Panc1 (cell line): ENCODE data around the gene SBF2. TPM values are rescaled to one million over a fixed set of nuclear protein-coding genes. Genes with fewer than 3 reads are reported as not detected.

Experiments
- ATAC-seq: fragments of 200-7000 bp; cut with Tn5 transposase; 2 replicates; pipeline ENCODE4 v1.9.1; 2020; ENCODE audit warnings: mild to moderate bottlenecking, moderate library complexity
- BruUV-seq: library from RNA; stranded (reverse); fragments of 400-500 nt; replicated peaks from 2 replicates; lab custom pipeline; 2021; lab: Mats Ljungman, UMichigan
- CTCF ChIA-PET: fragments of 300-600 bp; sonication (Branson Sonifier 250); formaldehyde crosslinking; loops from one replicate; lab custom pipeline; 2022; ENCODE audit warnings: antibody characterized with exemption; lab: Charles Lee
- POLR2A ChIA-PET: fragments of 300-600 bp; sonication (Branson Sonifier 250); formaldehyde crosslinking; loops from one replicate; lab custom pipeline; 2022; ENCODE audit warnings: antibody characterized with exemption; lab: Charles Lee
- DNase-seq: peaks from one replicate; pipeline ENCODE4 v3.0.0-alpha.2; 2010; ENCODE audit warnings: low read depth, low spot score
- H3K27ac ChIP-seq: 2 replicates; pipeline ENCODE4 v1.5.1; 2011; ENCODE audit warnings: mild to moderate bottlenecking, low read length, inconsistent platforms
- H3K27me3 ChIP-seq: fragments of 200-500 bp; sonication (Bioruptor generic); 2 replicates; pipeline ENCODE4 v1.6.0; 2014; ENCODE audit warnings: low read length, inconsistent platforms; ENCODE audit not compliant: control insufficient read depth, insufficient read depth
- H3K36me3 ChIP-seq: fragments of 200-500 bp; sonication (Bioruptor generic); 2 replicates; pipeline ENCODE4 v1.5.1; 2014; ENCODE audit warnings: inconsistent platforms, mild to moderate bottlenecking, low read length, moderate library complexity; ENCODE audit not compliant: control insufficient read depth, insufficient read depth
- H3K4me1 ChIP-seq: 2 replicates; pipeline ENCODE4 v1.5.1; 2011; ENCODE audit warnings: inconsistent platforms, mild to moderate bottlenecking, low read length, moderate library complexity; ENCODE audit not compliant: control insufficient read depth, insufficient read depth
- H3K4me3 ChIP-seq, 2 experiments: 2 replicates each; pipeline ENCODE4 v1.5.1; 2011 to 2012; ENCODE audit warnings: low read depth in 2 of 2, low read length in 2 of 2, mild to moderate bottlenecking in 2 of 2, inconsistent platforms in 1 of 2, moderate library complexity in 1 of 2
- H3K9me3 ChIP-seq: fragments of 200-500 bp; sonication (Bioruptor generic); 2 replicates; pipeline ENCODE4 v1.5.1; 2014; ENCODE audit warnings: low read depth, mild to moderate bottlenecking, inconsistent platforms, low read length, moderate library complexity; ENCODE audit not compliant: control insufficient read depth, insufficient read depth
- POLR2AphosphoS5 ChIP-seq: IDR thresholded peaks from 2 replicates; pipeline ENCODE4 v1.6.1; 2012; ENCODE audit warnings: mild to moderate bottlenecking, low read depth, low read length, moderate library complexity
- SIN3A ChIP-seq: IDR thresholded peaks from 2 replicates; pipeline ENCODE4 v1.6.1; 2012; ENCODE audit warnings: low read depth, mild to moderate bottlenecking, low read length, moderate library complexity, borderline replicate concordance; ENCODE audit not compliant: insufficient read depth
- TCF7L2 ChIP-seq: IDR thresholded peaks from 2 replicates; pipeline ENCODE4 v1.6.1; 2011; ENCODE audit warnings: mild to moderate bottlenecking, low read depth, low read length, inconsistent platforms
- in situ Hi-C: cut with HindIII; loops from 2 replicates; pipeline ENCODE4 v1.10.0; 2016; ENCODE audit warnings: low sequenced_read_pairs, low pct_unique_long_range_greater_than_20kb
- intact Hi-C: fragments of 100-400 bp; cut with micrococcal nuclease; formaldehyde crosslinking; loops from one replicate; pipeline ENCODE4 v1.10.0; 2022; ENCODE audit not compliant: unreplicated experiment
- total RNA-seq: library from RNA; stranded (reverse); gene quantifications from one replicate; pipeline ENCODE4 v1.2.1, GENCODE V29; 2021; ENCODE audit not compliant: unreplicated experiment
- TF ChIP-seq, protein P1 (sequence below): fragments of 450-650 bp; IDR thresholded peaks from 2 replicates; pipeline ENCODE4 v1.5.1; 2017; ENCODE audit warnings: mild to moderate bottlenecking
- TF ChIP-seq, protein P2 (sequence below), 2 experiments: IDR thresholded peaks; 2 replicates each; pipeline ENCODE4 v1.6.1; 2011 to 2012; ENCODE audit warnings: low read depth in 2 of 2, control low read depth in 1 of 2, low read length in 1 of 2, mild to moderate bottlenecking in 1 of 2, moderate library complexity in 1 of 2; ENCODE audit not compliant: insufficient read depth in 1 of 2

The SBF2 gene
- total RNA-seq, 1 experiment from 2014 or later, result 65.0 TPM

DNA sequence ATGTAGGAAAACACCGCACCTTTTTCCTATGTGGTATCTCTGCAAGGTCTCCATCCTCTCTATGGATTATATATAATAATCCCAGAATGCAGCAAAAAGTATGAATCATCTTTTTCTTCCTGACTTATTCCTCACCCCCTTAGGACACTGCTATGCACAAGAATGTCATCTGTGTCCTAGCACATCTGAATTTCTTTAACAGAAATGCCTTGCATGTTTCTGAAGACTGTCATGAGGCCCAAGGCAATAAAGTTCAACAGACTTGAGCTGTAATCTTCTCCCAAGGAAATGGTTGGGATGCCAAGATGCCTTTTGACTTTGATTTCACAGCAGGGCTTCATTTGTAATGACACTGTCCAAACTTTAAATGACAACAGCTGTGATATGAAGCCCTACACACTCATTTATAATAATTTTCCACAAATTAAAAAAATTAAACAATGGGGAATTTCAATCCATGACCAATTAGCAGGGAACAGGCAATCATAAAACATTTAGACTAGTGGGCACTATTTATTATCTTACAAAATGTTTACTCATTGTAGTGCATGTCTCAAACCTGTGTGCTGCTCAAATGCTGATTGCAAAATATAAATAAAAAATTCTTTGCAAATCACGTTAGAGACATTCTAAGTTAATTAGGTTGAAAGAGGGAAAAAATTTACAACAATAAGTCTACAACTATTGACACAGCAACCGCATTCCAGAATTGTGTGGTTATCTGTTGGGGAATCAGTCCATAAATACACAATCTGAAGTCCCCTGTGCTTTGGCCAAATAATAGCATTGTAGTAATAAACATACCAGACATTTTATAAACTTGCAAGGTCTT lies 387.8 kb downstream of the SBF2 start:
- CTCF ChIA-PET, result interaction anchor here (0.6 kb wide), 2 partner anchors 148 to 956 kb away, joined by 3 to 4 read pairs; no protein-coding TSS in a partner anchor
- POLR2A ChIA-PET, result no interaction called here
- Histone ChIP-seq H3K4me1 (peaks cover 29% of the 10 kb centered on the region), H3K4me3 (no peak overlapping the region; a peak in 1 of 4 replicates), H3K36me3 (no peaks in the 10 kb centered on the region), H3K9me3 (peaks cover 20% of the 10 kb centered on the region), H3K27ac (peak overlapping the region; percentile 100), H3K27me3 (no peaks in the 10 kb centered on the region)
- BruUV-seq, result no TSS peak
- intact Hi-C loops (loop anchor here (2.0 to 5.0 kb wide), 4 partner anchors 43 to 401 kb away; partner anchors contain the start of gene ADM), in situ Hi-C loops (no loop called here)
- DNase-seq (peak; percentile 81), ATAC-seq (peak; percentile 97)
- TF ChIP-seq, protein P1, sequence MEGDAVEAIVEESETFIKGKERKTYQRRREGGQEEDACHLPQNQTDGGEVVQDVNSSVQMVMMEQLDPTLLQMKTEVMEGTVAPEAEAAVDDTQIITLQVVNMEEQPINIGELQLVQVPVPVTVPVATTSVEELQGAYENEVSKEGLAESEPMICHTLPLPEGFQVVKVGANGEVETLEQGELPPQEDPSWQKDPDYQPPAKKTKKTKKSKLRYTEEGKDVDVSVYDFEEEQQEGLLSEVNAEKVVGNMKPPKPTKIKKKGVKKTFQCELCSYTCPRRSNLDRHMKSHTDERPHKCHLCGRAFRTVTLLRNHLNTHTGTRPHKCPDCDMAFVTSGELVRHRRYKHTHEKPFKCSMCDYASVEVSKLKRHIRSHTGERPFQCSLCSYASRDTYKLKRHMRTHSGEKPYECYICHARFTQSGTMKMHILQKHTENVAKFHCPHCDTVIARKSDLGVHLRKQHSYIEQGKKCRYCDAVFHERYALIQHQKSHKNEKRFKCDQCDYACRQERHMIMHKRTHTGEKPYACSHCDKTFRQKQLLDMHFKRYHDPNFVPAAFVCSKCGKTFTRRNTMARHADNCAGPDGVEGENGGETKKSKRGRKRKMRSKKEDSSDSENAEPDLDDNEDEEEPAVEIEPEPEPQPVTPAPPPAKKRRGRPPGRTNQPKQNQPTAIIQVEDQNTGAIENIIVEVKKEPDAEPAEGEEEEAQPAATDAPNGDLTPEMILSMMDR, result no peak
- 0 out of 2 replicates have a peak, but pooled peaks have one; percentile 47 for TF ChIP-seq SIN3A
- TF ChIP-seq, protein P2, sequence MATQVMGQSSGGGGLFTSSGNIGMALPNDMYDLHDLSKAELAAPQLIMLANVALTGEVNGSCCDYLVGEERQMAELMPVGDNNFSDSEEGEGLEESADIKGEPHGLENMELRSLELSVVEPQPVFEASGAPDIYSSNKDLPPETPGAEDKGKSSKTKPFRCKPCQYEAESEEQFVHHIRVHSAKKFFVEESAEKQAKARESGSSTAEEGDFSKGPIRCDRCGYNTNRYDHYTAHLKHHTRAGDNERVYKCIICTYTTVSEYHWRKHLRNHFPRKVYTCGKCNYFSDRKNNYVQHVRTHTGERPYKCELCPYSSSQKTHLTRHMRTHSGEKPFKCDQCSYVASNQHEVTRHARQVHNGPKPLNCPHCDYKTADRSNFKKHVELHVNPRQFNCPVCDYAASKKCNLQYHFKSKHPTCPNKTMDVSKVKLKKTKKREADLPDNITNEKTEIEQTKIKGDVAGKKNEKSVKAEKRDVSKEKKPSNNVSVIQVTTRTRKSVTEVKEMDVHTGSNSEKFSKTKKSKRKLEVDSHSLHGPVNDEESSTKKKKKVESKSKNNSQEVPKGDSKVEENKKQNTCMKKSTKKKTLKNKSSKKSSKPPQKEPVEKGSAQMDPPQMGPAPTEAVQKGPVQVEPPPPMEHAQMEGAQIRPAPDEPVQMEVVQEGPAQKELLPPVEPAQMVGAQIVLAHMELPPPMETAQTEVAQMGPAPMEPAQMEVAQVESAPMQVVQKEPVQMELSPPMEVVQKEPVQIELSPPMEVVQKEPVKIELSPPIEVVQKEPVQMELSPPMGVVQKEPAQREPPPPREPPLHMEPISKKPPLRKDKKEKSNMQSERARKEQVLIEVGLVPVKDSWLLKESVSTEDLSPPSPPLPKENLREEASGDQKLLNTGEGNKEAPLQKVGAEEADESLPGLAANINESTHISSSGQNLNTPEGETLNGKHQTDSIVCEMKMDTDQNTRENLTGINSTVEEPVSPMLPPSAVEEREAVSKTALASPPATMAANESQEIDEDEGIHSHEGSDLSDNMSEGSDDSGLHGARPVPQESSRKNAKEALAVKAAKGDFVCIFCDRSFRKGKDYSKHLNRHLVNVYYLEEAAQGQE (IDR thresholded peaks at IDR 0.05; ENCODE audit: insufficient read depth in 1 of 2, low read depth in 2 of 2, low read length in 1 of 2), result peak in 1 of 2 experiments; percentile 55; a peak in 2 of 4 replicates
- TF ChIP-seq POLR2AphosphoS5, result peak; percentile 85
- peak; percentile 95 for TF ChIP-seq TCF7L2

DNA sequence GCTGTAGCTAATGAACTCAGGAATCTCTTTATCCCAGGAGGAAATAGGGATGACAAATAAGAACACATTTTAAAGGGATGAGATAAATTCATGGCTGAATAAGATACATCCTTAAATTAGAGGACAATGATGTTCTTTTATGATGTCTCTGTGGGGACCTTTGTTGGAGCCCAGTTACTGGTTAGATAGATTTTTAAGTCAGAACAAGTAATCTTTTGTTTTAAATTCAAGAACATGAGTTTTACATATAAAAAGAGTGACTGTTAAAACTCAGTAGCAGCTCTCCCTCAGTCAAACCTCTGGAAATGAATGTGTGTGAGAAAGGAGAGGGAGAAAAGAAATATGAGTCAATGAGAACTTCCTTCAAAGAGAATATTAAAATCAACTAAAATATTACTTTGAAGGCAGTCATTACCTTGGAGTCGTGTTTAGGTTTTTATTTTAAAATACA lies 388.5 kb downstream of the SBF2 start:
- TF ChIP-seq SIN3A, result no peak
- TF ChIP-seq POLR2AphosphoS5, result no peak
- TF ChIP-seq TCF7L2, result no peak
- TF ChIP-seq, protein P2 (IDR thresholded peaks at IDR 0.05; ENCODE audit: insufficient read depth in 1 of 2, low read depth in 2 of 2, low read length in 1 of 2), result no peak
- TF ChIP-seq, protein P1, result no peak
- Histone ChIP-seq H3K4me3 (no peak overlapping the region), H3K9me3 (peaks cover 20% of the 10 kb centered on the region), H3K27me3 (no peaks in the 10 kb centered on the region), H3K36me3 (no peaks in the 10 kb centered on the region), H3K4me1 (peaks cover 29% of the 10 kb centered on the region), H3K27ac (peak overlapping the region; percentile 100)
- peak; percentile 11 for ATAC-seq
- ChIA-PET CTCF (no interaction called here), POLR2A (no interaction called here)
- intact Hi-C loops (loop anchor here (5.0 kb wide), 2 partner anchors 293 to 402 kb away; partner anchors contain the start of gene ADM), in situ Hi-C loops (no loop called here)
- DNase-seq, result no peak
- TSS peak; percentile 84 for BruUV-seq
